ENCODE results near the gene PRM3.

Gene PRM3

GRCh38 chr16:11296706-11297491 is 23.5 kb upstream of the PRM3 start:
- WGBS: 60% methylated on average over 8 of the region's 10 CpGs
- no peak overlapping the region for H2BK12ac ChIP-seq (ENCODE audit: low read length in 2 of 2)
- H4K91ac ChIP-seq (ENCODE audit: low read length): no peak overlapping the region
- peak overlapping the region in 1 of 2 experiments; percentile 2 for H3K18ac ChIP-seq (ENCODE audit: low read depth in 1 of 2, low read length in 2 of 2)
- H3K4me1 ChIP-seq (ENCODE audit: control insufficient read depth, insufficient read depth, low read depth, low read length): peaks cover 18% of the 10 kb centered on the region
- peak; percentile 35 for DNase-seq
- H3K9ac ChIP-seq (ENCODE audit: low read length): no peak overlapping the region
- no peak overlapping the region for H2AFZ ChIP-seq (ENCODE audit: low read depth, low read length)
- H2BK5ac ChIP-seq (ENCODE audit: low read depth, low read length, poor library complexity, severe bottlenecking): no peak overlapping the region
- H3K23ac ChIP-seq (ENCODE audit: low read length in 2 of 2): no peak overlapping the region
- H4K8ac ChIP-seq (ENCODE audit: low read length): no peak overlapping the region
- peak overlapping the region; percentile 31 for H3K27ac ChIP-seq (ENCODE audit: low read length, poor library complexity, severe bottlenecking)
- H3K4me3 ChIP-seq (ENCODE audit: insufficient read depth in 1 of 2, low read depth in 1 of 2, low read length in 2 of 2): peak overlapping the region in 1 of 2 experiments; percentile 47
- H3K79me1 ChIP-seq (replicated peaks; ENCODE audit: low read length, poor library complexity, severe bottlenecking): no peaks in the 10 kb centered on the region
- no peak overlapping the region for H2BK15ac ChIP-seq (ENCODE audit: low read depth, poor library complexity, severe bottlenecking)
- H3K36me3 ChIP-seq (ENCODE audit: control insufficient read depth in 1 of 2, insufficient read depth in 2 of 2, low read depth in 1 of 2, low read length in 2 of 2): no peaks in the 10 kb centered on the region
- no peak overlapping the region for H3K4ac ChIP-seq (ENCODE audit: low read depth in 1 of 2, low read length in 2 of 2)
- H2BK120ac ChIP-seq (ENCODE audit: low read depth, low read length): no peak overlapping the region
- H3K4me2 ChIP-seq (ENCODE audit: low read length, poor library complexity, severe bottlenecking): peak overlapping the region; percentile 23
- H3K14ac ChIP-seq (ENCODE audit: low read length in 2 of 2): no peak overlapping the region
- peaks cover 0 to 6% of the 10 kb centered on the region in 2 experiments for H3K27me3 ChIP-seq (ENCODE audit: control insufficient read depth in 1 of 2, insufficient read depth in 1 of 2, low read length in 2 of 2)
- no peaks in the 10 kb centered on the region for H3K9me3 ChIP-seq (ENCODE audit: control insufficient read depth, low read length)
- H2AK5ac ChIP-seq (ENCODE audit: low read length, severe bottlenecking): no peak overlapping the region

GRCh38 chr16:11296351-11296705 is 22.9 kb upstream of the PRM3 start:
- H2BK12ac ChIP-seq (ENCODE audit: low read length in 2 of 2): peak overlapping the region in 1 of 2 experiments; percentile 25
- peak overlapping the region; percentile 50 for H2BK15ac ChIP-seq (ENCODE audit: low read depth, poor library complexity, severe bottlenecking)
- no peak overlapping the region for H3K4ac ChIP-seq (ENCODE audit: low read depth in 1 of 2, low read length in 2 of 2)
- no peak overlapping the region for H3K9ac ChIP-seq (ENCODE audit: low read length)
- H3K27me3 ChIP-seq (ENCODE audit: control insufficient read depth in 1 of 2, insufficient read depth in 1 of 2, low read length in 2 of 2): peaks cover 0 to 12% of the 10 kb centered on the region in 2 experiments
- no peaks in the 10 kb centered on the region for H3K9me3 ChIP-seq (ENCODE audit: control insufficient read depth, low read length)
- no peak overlapping the region for H2BK5ac ChIP-seq (ENCODE audit: low read depth, low read length, poor library complexity, severe bottlenecking)
- peak overlapping the region; percentile 23 for H3K4me2 ChIP-seq (ENCODE audit: low read length, poor library complexity, severe bottlenecking)
- H3K4me1 ChIP-seq (ENCODE audit: control insufficient read depth, insufficient read depth, low read depth, low read length): peaks cover 18% of the 10 kb centered on the region
- no peak for DNase-seq
- WGBS: 97% methylated on average over 3 of the region's 3 CpGs
- no peak overlapping the region for H4K8ac ChIP-seq (ENCODE audit: low read length)
- H3K79me1 ChIP-seq (replicated peaks; ENCODE audit: low read length, poor library complexity, severe bottlenecking): no peaks in the 10 kb centered on the region
- H3K4me3 ChIP-seq (ENCODE audit: insufficient read depth in 1 of 2, low read depth in 1 of 2, low read length in 2 of 2): no peak overlapping the region
- no peak overlapping the region for H2AFZ ChIP-seq (ENCODE audit: low read depth, low read length)
- H2BK120ac ChIP-seq (ENCODE audit: low read depth, low read length): no peak overlapping the region
- no peak overlapping the region for H3K23ac ChIP-seq (ENCODE audit: low read length in 2 of 2)
- H3K27ac ChIP-seq (ENCODE audit: low read length, poor library complexity, severe bottlenecking): peak overlapping the region; percentile 8
- no peak overlapping the region for H4K91ac ChIP-seq (ENCODE audit: low read length)
- H3K14ac ChIP-seq (ENCODE audit: low read length in 2 of 2): no peak overlapping the region
- no peaks in the 10 kb centered on the region for H3K36me3 ChIP-seq (ENCODE audit: control insufficient read depth in 1 of 2, insufficient read depth in 2 of 2, low read depth in 1 of 2, low read length in 2 of 2)
- H3K18ac ChIP-seq (ENCODE audit: low read depth in 1 of 2, low read length in 2 of 2): no peak overlapping the region
- H2AK5ac ChIP-seq (ENCODE audit: low read length, severe bottlenecking): peak overlapping the region; percentile 80

GRCh38 chr16:11295672-11296071 is 22.2 kb upstream of the PRM3 start:
- H3K4me3 ChIP-seq (ENCODE audit: insufficient read depth in 1 of 2, low read depth in 1 of 2, low read length in 2 of 2): no peak overlapping the region
- 96% methylated on average over 4 of the region's 4 CpGs for WGBS
- no peak overlapping the region for H3K4ac ChIP-seq (ENCODE audit: low read depth in 1 of 2, low read length in 2 of 2)
- H3K14ac ChIP-seq (ENCODE audit: low read length in 2 of 2): no peak overlapping the region
- H3K23ac ChIP-seq (ENCODE audit: low read length in 2 of 2): no peak overlapping the region
- H3K4me1 ChIP-seq (ENCODE audit: control insufficient read depth, insufficient read depth, low read depth, low read length): peaks cover 19% of the 10 kb centered on the region
- H2BK12ac ChIP-seq (ENCODE audit: low read length in 2 of 2): no peak overlapping the region
- no peaks in the 10 kb centered on the region for H3K9me3 ChIP-seq (ENCODE audit: control insufficient read depth, low read length)
- no peak overlapping the region for H3K27ac ChIP-seq (ENCODE audit: low read length, poor library complexity, severe bottlenecking)
- no peak for DNase-seq
- no peaks in the 10 kb centered on the region for H3K79me1 ChIP-seq (replicated peaks; ENCODE audit: low read length, poor library complexity, severe bottlenecking)
- H3K18ac ChIP-seq (ENCODE audit: low read depth in 1 of 2, low read length in 2 of 2): no peak overlapping the region
- H3K4me2 ChIP-seq (ENCODE audit: low read length, poor library complexity, severe bottlenecking): no peak overlapping the region
- H3K27me3 ChIP-seq (ENCODE audit: control insufficient read depth in 1 of 2, insufficient read depth in 1 of 2, low read length in 2 of 2): peaks cover 0 to 17% of the 10 kb centered on the region in 2 experiments
- H2AK5ac ChIP-seq (ENCODE audit: low read length, severe bottlenecking): no peak overlapping the region
- H4K91ac ChIP-seq (ENCODE audit: low read length): no peak overlapping the region
- no peak overlapping the region for H2AFZ ChIP-seq (ENCODE audit: low read depth, low read length)
- no peak overlapping the region for H4K8ac ChIP-seq (ENCODE audit: low read length)
- H2BK15ac ChIP-seq (ENCODE audit: low read depth, poor library complexity, severe bottlenecking): no peak overlapping the region
- H3K36me3 ChIP-seq (ENCODE audit: control insufficient read depth in 1 of 2, insufficient read depth in 2 of 2, low read depth in 1 of 2, low read length in 2 of 2): no peaks in the 10 kb centered on the region
- no peak overlapping the region for H2BK5ac ChIP-seq (ENCODE audit: low read depth, low read length, poor library complexity, severe bottlenecking)
- H3K9ac ChIP-seq (ENCODE audit: low read length): no peak overlapping the region
- no peak overlapping the region for H2BK120ac ChIP-seq (ENCODE audit: low read depth, low read length)

- H3K4me3 ChIP-seq (ENCODE audit: insufficient read depth in 1 of 2, low read depth in 1 of 2, low read length in 2 of 2): no peak overlapping the region
- no peak overlapping the region for H3K4me2 ChIP-seq (ENCODE audit: low read length, poor library complexity, severe bottlenecking)
- no peak overlapping the region for H3K4ac ChIP-seq (ENCODE audit: low read depth in 1 of 2, low read length in 2 of 2)
- H2BK12ac ChIP-seq (ENCODE audit: low read length in 2 of 2): no peak overlapping the region
- peaks cover 0 to 34% of the 10 kb centered on the region in 2 experiments for H3K27me3 ChIP-seq (ENCODE audit: control insufficient read depth in 1 of 2, insufficient read depth in 1 of 2, low read length in 2 of 2)
- H3K18ac ChIP-seq (ENCODE audit: low read depth in 1 of 2, low read length in 2 of 2): no peak overlapping the region
- DNase-seq: no peak
- peaks cover 14% of the 10 kb centered on the region for H3K4me1 ChIP-seq (ENCODE audit: control insufficient read depth, insufficient read depth, low read depth, low read length)
- H3K14ac ChIP-seq (ENCODE audit: low read length in 2 of 2): no peak overlapping the region
- no peak overlapping the region for H3K9ac ChIP-seq (ENCODE audit: low read length)
- no peaks in the 10 kb centered on the region for H3K36me3 ChIP-seq (ENCODE audit: control insufficient read depth in 1 of 2, insufficient read depth in 2 of 2, low read depth in 1 of 2, low read length in 2 of 2)
- no peak overlapping the region for H3K27ac ChIP-seq (ENCODE audit: low read length, poor library complexity, severe bottlenecking)
- H3K9me3 ChIP-seq (ENCODE audit: control insufficient read depth, low read length): no peaks in the 10 kb centered on the region
- no peak overlapping the region for H2AFZ ChIP-seq (ENCODE audit: low read depth, low read length)
- no peak overlapping the region for H2AK5ac ChIP-seq (ENCODE audit: low read length, severe bottlenecking)
- no peak overlapping the region for H2BK5ac ChIP-seq (ENCODE audit: low read depth, low read length, poor library complexity, severe bottlenecking)
- no peak overlapping the region for H2BK15ac ChIP-seq (ENCODE audit: low read depth, poor library complexity, severe bottlenecking)
- H4K91ac ChIP-seq (ENCODE audit: low read length): no peak overlapping the region
- H2BK120ac ChIP-seq (ENCODE audit: low read depth, low read length): no peak overlapping the region
- 83% methylated on average over 7 of the region's 7 CpGs for WGBS
- no peak overlapping the region for H4K8ac ChIP-seq (ENCODE audit: low read length)
- no peak overlapping the region for H3K23ac ChIP-seq (ENCODE audit: low read length in 2 of 2)
- H3K79me1 ChIP-seq (replicated peaks; ENCODE audit: low read length, poor library complexity, severe bottlenecking): no peaks in the 10 kb centered on the region
These were observed 18.8 kb upstream of the PRM3 start for GRCh38 chr16:11292076-11292748.

All from mesenchymal stem cell (in vitro differentiated cells and primary cell).